H9 (cell line): ENCODE measurements around the gene INPP5J. TPM values are rescaled to one million over a fixed set of nuclear protein-coding genes. Genes with fewer than 3 reads are reported as not detected.

ENCODE experiments used
- DNase-seq: peaks from one replicate; pipeline ENCODE4 v3.0.0-alpha.2; 2017
- H2AFZ ChIP-seq: one replicate; pipeline ENCODE4 v1.6.1; 2013; ENCODE audit warnings: mild to moderate bottlenecking, low read length, control low read depth, moderate library complexity
- H2AK5ac ChIP-seq: 2 replicates; pipeline ENCODE4 v1.6.1; 2013; ENCODE audit warnings: low read length, control low read depth, mixed read lengths; ENCODE audit not compliant: insufficient read length
- H2BK120ac ChIP-seq: one replicate; pipeline ENCODE4 v1.6.1; 2013; ENCODE audit warnings: low read depth, mild to moderate bottlenecking, low read length, control low read depth, inconsistent platforms; ENCODE audit not compliant: poor library complexity, severe bottlenecking
- H2BK12ac ChIP-seq: 2 replicates; pipeline ENCODE4 v1.6.1; 2013; ENCODE audit warnings: low read length, control low read depth, mixed read lengths, low read depth; ENCODE audit not compliant: insufficient read length
- H2BK15ac ChIP-seq: 2 replicates; pipeline ENCODE4 v1.6.1; 2013; ENCODE audit warnings: low read depth, low read length, control low read depth
- H2BK20ac ChIP-seq: one replicate; pipeline ENCODE4 v1.6.1; 2013; ENCODE audit warnings: low read depth, mild to moderate bottlenecking, low read length, control low read depth, inconsistent platforms; ENCODE audit not compliant: poor library complexity, severe bottlenecking
- H2BK5ac ChIP-seq: 2 replicates; pipeline ENCODE4 v1.6.1; 2013; ENCODE audit warnings: low read length, control low read depth, mixed read lengths; ENCODE audit not compliant: insufficient read length
- H3K14ac ChIP-seq: 2 replicates; pipeline ENCODE4 v1.6.1; 2013; ENCODE audit warnings: low read length, control low read depth; ENCODE audit not compliant: insufficient read depth
- H3K18ac ChIP-seq: 2 replicates; pipeline ENCODE4 v1.6.1; 2013; ENCODE audit warnings: low read depth, mild to moderate bottlenecking, mixed read lengths, low read length, control low read depth; ENCODE audit not compliant: insufficient read length
- H3K23ac ChIP-seq: 2 replicates; pipeline ENCODE4 v1.6.1; 2013; ENCODE audit warnings: low read length, control low read depth, mixed read lengths, low read depth; ENCODE audit not compliant: insufficient read length
- H3K23me2 ChIP-seq: 2 replicates; pipeline ENCODE4 v1.6.1; 2013; ENCODE audit warnings: low read depth, mild to moderate bottlenecking, mixed read lengths, low read length, control low read depth; ENCODE audit not compliant: insufficient read length, poor library complexity, severe bottlenecking
- H3K27ac ChIP-seq: 2 replicates; pipeline ENCODE4 v1.5.1; 2013; ENCODE audit warnings: low read length, control low read depth, mixed read lengths, low read depth; ENCODE audit not compliant: insufficient read length
- H3K27me3 ChIP-seq: 2 replicates; pipeline ENCODE4 v1.6.1; 2013; ENCODE audit warnings: low read length, control low read depth, inconsistent platforms; ENCODE audit not compliant: insufficient read depth
- H3K4ac ChIP-seq: 2 replicates; pipeline ENCODE4 v1.6.1; 2013; ENCODE audit warnings: low read depth, mild to moderate bottlenecking, control low read depth, inconsistent platforms, low read length, moderate library complexity
- H3K4me1 ChIP-seq: 2 replicates; pipeline ENCODE4 v1.6.1; 2013; ENCODE audit warnings: low read length, control low read depth, inconsistent platforms; ENCODE audit not compliant: insufficient read depth
- H3K4me2 ChIP-seq: 2 replicates; pipeline ENCODE4 v1.6.1; 2013; ENCODE audit warnings: low read length, control low read depth, mixed read lengths; ENCODE audit not compliant: insufficient read length, insufficient read depth
- H3K56ac ChIP-seq: 2 replicates; pipeline ENCODE4 v1.6.1; 2013; ENCODE audit warnings: low read depth, mild to moderate bottlenecking, mixed read lengths, low read length, control low read depth; ENCODE audit not compliant: insufficient read length
- H3K79me1 ChIP-seq: 2 replicates; pipeline ENCODE4 v1.6.1; 2013; ENCODE audit warnings: low read depth, mild to moderate bottlenecking, moderate library complexity, low read length, control low read depth, inconsistent platforms; ENCODE audit not compliant: insufficient read depth, poor library complexity, severe bottlenecking
- H3K79me2 ChIP-seq: 2 replicates; pipeline ENCODE4 v1.6.1; 2013; ENCODE audit warnings: low read length, control low read depth, inconsistent platforms; ENCODE audit not compliant: insufficient read depth
- H3K9ac ChIP-seq: 2 replicates; pipeline ENCODE4 v1.6.1; 2013; ENCODE audit warnings: low read length, control low read depth, mixed read lengths; ENCODE audit not compliant: insufficient read length; ENCODE audit errors: extremely low read depth
- H3K9me3 ChIP-seq: one replicate; pipeline ENCODE4 v1.6.1; 2013; ENCODE audit warnings: low read depth, low read length, inconsistent platforms; ENCODE audit not compliant: control insufficient read depth
- H3T11ph ChIP-seq: one replicate; pipeline ENCODE4 v1.6.1; 2013; ENCODE audit warnings: mild to moderate bottlenecking, low read length, control low read depth, inconsistent platforms
- H4K20me1 ChIP-seq: one replicate; pipeline ENCODE4 v1.6.1; 2013; ENCODE audit not compliant: control insufficient read depth, insufficient read length, insufficient read depth
- H4K5ac ChIP-seq: 2 replicates; pipeline ENCODE4 v1.6.1; 2013; ENCODE audit warnings: low read depth, mild to moderate bottlenecking, mixed read lengths, low read length, control low read depth; ENCODE audit not compliant: insufficient read length
- H4K8ac ChIP-seq: replicated peaks from 2 replicates; pipeline ENCODE4 v1.6.1; 2013; ENCODE audit warnings: low read length, control low read depth, mixed read lengths, low read depth; ENCODE audit not compliant: insufficient read length
- H4K91ac ChIP-seq: 2 replicates; pipeline ENCODE4 v1.6.1; 2013; ENCODE audit warnings: low read depth, mild to moderate bottlenecking, moderate library complexity, mixed read lengths, low read length, control low read depth; ENCODE audit not compliant: insufficient read length
- H3K27ac Mint-ChIP-seq, 3 experiments: 2 replicates in 2 of 3; 3 replicates in 1 of 3; pipeline ENCODE4 v1.8.0; 2020 to 2021; ENCODE audit warnings: mixed read lengths in 3 of 3, mild to moderate bottlenecking in 1 of 3, moderate library complexity in 1 of 3
- H3K27me3 Mint-ChIP-seq: 2 replicates; pipeline ENCODE4 v1.8.0; 2021; ENCODE audit warnings: low read depth, mild to moderate bottlenecking, moderate library complexity, mixed read lengths
- H3K36me3 Mint-ChIP-seq, 3 experiments: 2 replicates in 2 of 3; 3 replicates in 1 of 3; pipeline ENCODE4 v1.8.0; 2020 to 2021; ENCODE audit warnings: low read depth in 3 of 3, mixed read lengths in 3 of 3; ENCODE audit not compliant: insufficient read depth in 1 of 3
- H3K4me1 Mint-ChIP-seq, 2 experiments: 2 replicates each; pipeline ENCODE4 v1.8.0; 2020; ENCODE audit warnings: mixed read lengths in 2 of 2
- H3K4me3 Mint-ChIP-seq, 2 experiments: 2 replicates in 1 of 2; 3 replicates in 1 of 2; pipeline ENCODE4 v1.8.0; 2020 to 2021; ENCODE audit warnings: mild to moderate bottlenecking in 2 of 2, mixed read lengths in 2 of 2, moderate library complexity in 1 of 2
- H3K9me3 Mint-ChIP-seq, 2 experiments: 2 replicates in 1 of 2; 3 replicates in 1 of 2; pipeline ENCODE4 v1.8.0; 2020; ENCODE audit warnings: mild to moderate bottlenecking in 2 of 2, mixed read lengths in 2 of 2, moderate library complexity in 1 of 2
- WGBS: extraction: QIAGEN DNeasy Blood & Tissue Kit; methylation state at CpG from one replicate; pipeline ENCODE4 v1.1.7; 2013; ENCODE audit warnings: missing lambda C conversion rate, low lambda C conversion rate, mixed read lengths; ENCODE audit not compliant: insufficient read length; ENCODE audit errors: extremely low coverage; 5-methylcytosine and 5-hydroxymethylcytosine counted together
- total RNA-seq: library from RNA; stranded (reverse); gene quantifications from 2 replicates; pipeline ENCODE4 v1.2.1, GENCODE V29; 2021
- TF ChIP-seq, protein P1 (sequence below): fragments of 200-600 bp; sonication (generic); conservative IDR thresholded peaks from 3 replicates; pipeline ENCODE4 v1.8.0; 2021; ENCODE audit warnings: antibody characterized with exemption, mild to moderate bottlenecking

INPP5J gene
- total RNA-seq, 1 experiment from 2014 or later: 4.9 TPM

DNA sequence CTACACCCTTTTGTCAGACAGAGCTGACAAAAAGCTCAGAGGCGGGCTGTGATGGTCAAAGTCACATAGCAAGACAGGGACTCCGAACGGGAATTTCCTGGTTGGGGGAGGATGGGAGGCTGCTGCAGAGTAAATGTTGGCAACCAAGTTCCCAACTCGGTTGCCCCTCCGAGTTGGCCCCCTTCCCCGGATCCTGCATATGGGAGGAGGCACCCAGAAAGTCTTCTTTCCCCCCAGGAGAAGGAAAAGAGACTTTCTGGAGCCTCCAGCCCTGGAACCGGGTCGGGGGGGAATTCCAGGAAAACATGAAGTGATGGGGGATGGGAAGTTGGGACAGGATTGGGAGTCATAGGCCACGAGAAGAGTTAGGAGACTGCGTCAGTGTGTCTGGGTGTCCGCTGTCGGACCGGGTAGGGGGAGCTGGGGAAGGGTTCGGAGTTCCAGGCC lies 16.0 kb upstream of the INPP5J start:
- DNase-seq: no peak
- peak overlapping the region in 1 of 3 experiments; percentile 65; a peak in 1 of 7 replicates for H3K27ac Mint-ChIP-seq

More for the DNA sequence above, 16.0 kb upstream of the INPP5J start:
- Histone ChIP-seq H4K91ac (no peak overlapping the region), H3K4me2 (peak overlapping the region; percentile 70), H3T11ph (no peak overlapping the region), H4K5ac (no peak overlapping the region), H3K56ac (no peak overlapping the region), H3K27me3 (peaks cover 12% of the 10 kb centered on the region; the same call in 1 of the 2 replicates), H2BK20ac (no peak overlapping the region), H3K27ac (no peak overlapping the region), H2AK5ac (no peak overlapping the region), H3K79me1 (no peaks in the 10 kb centered on the region), H2AFZ (no peak overlapping the region), H2BK5ac (no peak overlapping the region), H3K18ac (peak overlapping the region; percentile 18), H3K9me3 (no peaks in the 10 kb centered on the region), H3K79me2 (no peaks in the 10 kb centered on the region), H3K9ac (peak overlapping the region; percentile 34), H3K4me1 (no peaks in the 10 kb centered on the region), H3K23me2 (peaks cover 8% of the 10 kb centered on the region), H3K4ac (no peak overlapping the region), H3K23ac (no peak overlapping the region), H4K20me1 (no peaks in the 10 kb centered on the region), H3K14ac (peak overlapping the region; percentile 21; the same call in 1 of the 2 replicates), H2BK120ac (no peak overlapping the region), H2BK15ac (no peak overlapping the region), H2BK12ac (no peak overlapping the region), H4K8ac (no peak overlapping the region)
- peaks cover 12 to 30% of the 10 kb centered on the region in 2 experiments for H3K4me1 Mint-ChIP-seq
- H3K36me3 Mint-ChIP-seq: peaks cover 0 to 1% (median 0%) of the 10 kb centered on the region in 3 experiments; a peak in 1 of 7 replicates
- H3K27me3 Mint-ChIP-seq: peaks cover 27% of the 10 kb centered on the region
- 0 out of 5 replicates have a peak, but pooled peaks cover 0 to 2% of the 10 kb centered on the region in 2 experiments for H3K9me3 Mint-ChIP-seq
- TF ChIP-seq, protein P1, sequence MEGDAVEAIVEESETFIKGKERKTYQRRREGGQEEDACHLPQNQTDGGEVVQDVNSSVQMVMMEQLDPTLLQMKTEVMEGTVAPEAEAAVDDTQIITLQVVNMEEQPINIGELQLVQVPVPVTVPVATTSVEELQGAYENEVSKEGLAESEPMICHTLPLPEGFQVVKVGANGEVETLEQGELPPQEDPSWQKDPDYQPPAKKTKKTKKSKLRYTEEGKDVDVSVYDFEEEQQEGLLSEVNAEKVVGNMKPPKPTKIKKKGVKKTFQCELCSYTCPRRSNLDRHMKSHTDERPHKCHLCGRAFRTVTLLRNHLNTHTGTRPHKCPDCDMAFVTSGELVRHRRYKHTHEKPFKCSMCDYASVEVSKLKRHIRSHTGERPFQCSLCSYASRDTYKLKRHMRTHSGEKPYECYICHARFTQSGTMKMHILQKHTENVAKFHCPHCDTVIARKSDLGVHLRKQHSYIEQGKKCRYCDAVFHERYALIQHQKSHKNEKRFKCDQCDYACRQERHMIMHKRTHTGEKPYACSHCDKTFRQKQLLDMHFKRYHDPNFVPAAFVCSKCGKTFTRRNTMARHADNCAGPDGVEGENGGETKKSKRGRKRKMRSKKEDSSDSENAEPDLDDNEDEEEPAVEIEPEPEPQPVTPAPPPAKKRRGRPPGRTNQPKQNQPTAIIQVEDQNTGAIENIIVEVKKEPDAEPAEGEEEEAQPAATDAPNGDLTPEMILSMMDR: no peak
- WGBS: no CpG with 5 or more reads among the region's 14 CpGs
- H3K4me3 Mint-ChIP-seq: peak overlapping the region; percentile 68 to 92
